IMR-90 (cell line): ENCODE measurements around the gene TEAD1. TPM values are rescaled to one million over a fixed set of nuclear protein-coding genes. Genes with fewer than 3 reads are reported as not detected.

ENCODE experiments used
- ATAC-seq: fragments of 200-7000 bp; cut with Tn5 transposase; 2 replicates; pipeline ENCODE4 v1.9.1; 2020; ENCODE audit warnings: low read depth, mild to moderate bottlenecking, moderate library complexity
- BruUV-seq: library from RNA; stranded (reverse); fragments of 400-500 nt; replicated peaks from 2 replicates; lab custom pipeline; 2021; lab: Mats Ljungman, UMichigan
- CTCF ChIA-PET: fragments of 300-600 bp; formaldehyde crosslinking; extraction: SDS; loops from one replicate; lab custom pipeline; 2021; ENCODE audit warnings: antibody characterized with exemption; lab: Yijun Ruan, JAX
- POLR2A ChIA-PET: fragments of 300-600 bp; sonication (Branson Sonifier 250); formaldehyde crosslinking; loops from one replicate; lab custom pipeline; 2022; ENCODE audit warnings: antibody characterized with exemption; ENCODE audit not compliant: unreplicated experiment; lab: Charles Lee
- DNase-seq: peaks from one replicate; pipeline ENCODE4 v3.0.0; 2013
- H2AFZ ChIP-seq: replicated peaks from 2 replicates; pipeline ENCODE3; 2013; ENCODE audit warnings: low read length, mild to moderate bottlenecking; ENCODE audit not compliant: poor library complexity
- H2AK5ac ChIP-seq: 2 replicates; pipeline ENCODE4 v1.6.1; 2013; ENCODE audit warnings: low read depth, low read length, inconsistent platforms
- H2AK9ac ChIP-seq: replicated peaks from 2 replicates; pipeline ENCODE3; 2013; ENCODE audit warnings: mild to moderate bottlenecking, low read depth, low read length, moderate library complexity; ENCODE audit not compliant: poor library complexity
- H2BK120ac ChIP-seq: 2 replicates; pipeline ENCODE4 v1.6.1; 2013; ENCODE audit warnings: low read depth, low read length, inconsistent platforms
- H2BK15ac ChIP-seq: 3 replicates; pipeline ENCODE4 v1.6.1; 2013; ENCODE audit warnings: low read depth, low read length, inconsistent platforms
- H2BK20ac ChIP-seq: 2 replicates; pipeline ENCODE4 v1.6.1; 2013; ENCODE audit warnings: low read depth, mild to moderate bottlenecking, inconsistent platforms, low read length, moderate library complexity
- H2BK5ac ChIP-seq: 2 replicates; pipeline ENCODE4 v1.6.1; 2013; ENCODE audit warnings: mild to moderate bottlenecking, low read depth, low read length, inconsistent platforms; ENCODE audit not compliant: poor library complexity, severe bottlenecking
- H3K14ac ChIP-seq: replicated peaks from 2 replicates; pipeline ENCODE4 v1.6.1; 2013; ENCODE audit warnings: low read depth, low read length, inconsistent platforms
- H3K18ac ChIP-seq: 2 replicates; pipeline ENCODE4 v1.6.1; 2013; ENCODE audit warnings: low read depth, low read length, control low read depth
- H3K23ac ChIP-seq: 2 replicates; pipeline ENCODE4 v1.6.1; 2013; ENCODE audit warnings: low read depth, low read length, inconsistent platforms
- H3K27ac ChIP-seq: 2 replicates; pipeline ENCODE4 v1.5.1; 2013; ENCODE audit warnings: mild to moderate bottlenecking, control low read depth, low read length; ENCODE audit not compliant: insufficient read depth
- H3K27me3 ChIP-seq: 2 replicates; pipeline ENCODE4 v1.6.1; 2013; ENCODE audit warnings: low read length; ENCODE audit not compliant: control insufficient read depth, insufficient read depth
- H3K36me3 ChIP-seq: 2 replicates; pipeline ENCODE4 v1.6.1; 2013; ENCODE audit warnings: low read length, mixed read lengths; ENCODE audit not compliant: control insufficient read depth, insufficient read depth
- H3K4ac ChIP-seq: 2 replicates; pipeline ENCODE4 v1.6.1; 2013; ENCODE audit warnings: low read depth, low read length, inconsistent platforms
- H3K4me1 ChIP-seq: 2 replicates; pipeline ENCODE4 v1.6.1; 2013; ENCODE audit warnings: low read length, mixed read lengths; ENCODE audit not compliant: control insufficient read depth, insufficient read depth
- H3K4me2 ChIP-seq: 2 replicates; pipeline ENCODE4 v1.6.1; 2013; ENCODE audit warnings: low read depth, mild to moderate bottlenecking, control low read depth, low read length, moderate library complexity
- H3K4me3 ChIP-seq: 2 replicates; pipeline ENCODE4 v1.5.1; 2013; ENCODE audit warnings: low read depth, mild to moderate bottlenecking, control low read depth, low read length, moderate library complexity; ENCODE audit not compliant: insufficient read depth
- H3K56ac ChIP-seq: 2 replicates; pipeline ENCODE4 v1.6.1; 2013; ENCODE audit warnings: low read length, inconsistent platforms; ENCODE audit not compliant: insufficient read depth; ENCODE audit errors: extremely low read depth
- H3K79me1 ChIP-seq, 2 experiments: 2 replicates each; pipeline ENCODE4 v1.6.1; 2013; ENCODE audit warnings: low read length in 2 of 2, inconsistent platforms in 1 of 2, low read depth in 1 of 2
- H3K9ac ChIP-seq: 2 replicates; pipeline ENCODE4 v1.6.1; 2013; ENCODE audit warnings: low read depth, low read length, control low read depth
- H3K9me1 ChIP-seq: 2 replicates; pipeline ENCODE4 v1.6.1; 2013; ENCODE audit warnings: low read length, inconsistent platforms; ENCODE audit not compliant: insufficient read depth
- H3K9me3 ChIP-seq: 2 replicates; pipeline ENCODE4 v1.6.1; 2013; ENCODE audit warnings: low read length; ENCODE audit not compliant: control insufficient read depth, insufficient read depth
- H4K20me1 ChIP-seq: 2 replicates; pipeline ENCODE4 v1.6.1; 2013; ENCODE audit warnings: low read length, inconsistent platforms; ENCODE audit not compliant: insufficient read depth
- H4K5ac ChIP-seq: 2 replicates; pipeline ENCODE4 v1.6.1; 2013; ENCODE audit warnings: mild to moderate bottlenecking, low read depth, low read length, control low read depth
- H4K8ac ChIP-seq, 2 experiments: 2 replicates each; pipeline ENCODE4 v1.6.1; 2013; ENCODE audit warnings: low read depth in 2 of 2, low read length in 2 of 2, control low read depth in 1 of 2, inconsistent platforms in 1 of 2
- H4K91ac ChIP-seq: 2 replicates; pipeline ENCODE4 v1.6.1; 2013; ENCODE audit warnings: low read depth, low read length, inconsistent platforms; ENCODE audit not compliant: insufficient read depth
- BHLHE40 ChIP-seq: fragments of 150-350 bp; IDR thresholded peaks from 2 replicates; pipeline ENCODE4 v1.6.1; 2016; ENCODE audit warnings: mild to moderate bottlenecking, low read depth, low read length
- CEBPB ChIP-seq: IDR thresholded peaks from 2 replicates; pipeline ENCODE4 v1.6.1; 2012; ENCODE audit warnings: low read depth, low read length, improper control_type of control experiment
- CHD1 ChIP-seq: IDR thresholded peaks from 2 replicates; pipeline ENCODE4 v1.6.1; 2012; ENCODE audit warnings: low read depth, low read length, improper control_type of control experiment
- FOS ChIP-seq: fragments of 150-350 bp; IDR thresholded peaks from 2 replicates; pipeline ENCODE4 v1.6.1; 2016; ENCODE audit warnings: low read depth, low read length
- MAFK ChIP-seq: IDR thresholded peaks from 2 replicates; pipeline ENCODE4 v1.6.1; 2012; ENCODE audit warnings: low read depth, low read length, improper control_type of control experiment
- MAZ ChIP-seq: IDR thresholded peaks from 2 replicates; pipeline ENCODE4 v1.6.1; 2012; ENCODE audit warnings: low read depth, mild to moderate bottlenecking, low read length, improper control_type of control experiment, moderate library complexity, borderline replicate concordance
- MXI1 ChIP-seq: IDR thresholded peaks from 2 replicates; pipeline ENCODE4 v1.6.1; 2012; ENCODE audit warnings: low read depth, mild to moderate bottlenecking, low read length, moderate library complexity, borderline replicate concordance
- NFE2L2 ChIP-seq: fragments of 150-350 bp; IDR thresholded peaks from 2 replicates; pipeline ENCODE4 v1.6.1; 2016; ENCODE audit warnings: low read depth, mild to moderate bottlenecking, low read length
- POLR2A ChIP-seq: IDR thresholded peaks from 2 replicates; pipeline ENCODE4 v1.6.1; 2012; ENCODE audit warnings: mild to moderate bottlenecking, low read depth, low read length
- RAD21 ChIP-seq: IDR thresholded peaks from 2 replicates; pipeline ENCODE4 v1.6.1; 2012; ENCODE audit warnings: low read length, improper control_type of control experiment
- RCOR1 ChIP-seq: IDR thresholded peaks from 2 replicates; pipeline ENCODE4 v1.6.1; 2012; ENCODE audit warnings: mild to moderate bottlenecking, low read length, improper control_type of control experiment; ENCODE audit not compliant: insufficient replicate concordance
- RFX5 ChIP-seq: IDR thresholded peaks from 2 replicates; pipeline ENCODE4 v1.8.0; 2012; ENCODE audit warnings: low read depth, mild to moderate bottlenecking, low read length, moderate library complexity
- SMC3 ChIP-seq: fragments of 150-350 bp; IDR thresholded peaks from 2 replicates; pipeline ENCODE4 v1.6.1; 2016; ENCODE audit warnings: low read depth, mild to moderate bottlenecking, antibody characterized with exemption, low read length, moderate library complexity
- USF2 ChIP-seq: fragments of 150-350 bp; IDR thresholded peaks from 2 replicates; pipeline ENCODE4 v1.6.1; 2017; ENCODE audit warnings: mild to moderate bottlenecking, antibody characterized with exemption, low read length, low read depth
- WGBS, 2 experiments: methylation state at CpG; one replicate each; pipeline versions ENCODE4 v1.1.5 to v1.1.7; 2013; ENCODE audit warnings: missing lambda C conversion rate in 2 of 2; ENCODE audit not compliant: insufficient read length in 1 of 2; ENCODE audit errors: extremely low coverage in 2 of 2; 5-methylcytosine and 5-hydroxymethylcytosine counted together
- dilution Hi-C: fragments of 300-500 bp; cut with HindIII; formaldehyde crosslinking; loops from one replicate; pipeline ENCODE4 v1.14.3; 2018; ENCODE audit warnings: low sequenced_read_pairs; ENCODE audit not compliant: unreplicated experiment
- in situ Hi-C: fragments of 300-500 bp; cut with MboI; formaldehyde crosslinking; loops from 3 replicates; pipeline ENCODE4 v1.14.3; 2019; ENCODE audit warnings: low sequenced_read_pairs, inconsistent platforms, mixed read lengths
- intact Hi-C: fragments of 100-400 bp; cut with micrococcal nuclease; formaldehyde crosslinking; loops from 2 replicates; pipeline ENCODE4 v1.10.0; 2022
- polyA plus RNA-seq, 3 experiments: library from polyadenylated mRNA; depleted of rRNA; stranded (reverse); fragments of >200 nt; gene quantifications; 2 replicates each; pipeline ENCODE4 v1.2.3, GENCODE V29; 2012; ENCODE audit warnings: low replicate concordance in 1 of 3
- total RNA-seq: library from RNA; depleted of rRNA; stranded (reverse); fragments of >200 nt; gene quantifications from 2 replicates; pipeline ENCODE4 v1.2.3, GENCODE V29; 2012
- TF ChIP-seq, protein P1 (sequence below): fragments of 150-350 bp; IDR thresholded peaks from 2 replicates; pipeline ENCODE4 v1.6.1; 2016; ENCODE audit warnings: low read depth, mild to moderate bottlenecking, low read length, moderate library complexity, borderline replicate concordance
- TF ChIP-seq, protein P2 (sequence below): conservative IDR thresholded peaks from 2 replicates; pipeline ENCODE4 v1.5.1; 2012; ENCODE audit warnings: mild to moderate bottlenecking, low read depth, low read length, improper control_type of control experiment

The TEAD1 gene
- total and polyA plus RNA-seq, 2 of the 4 experiments (the other 2 are of a cell fraction): 51.8 to 69.2 TPM

GRCh38 chr11:12628314-12628713 lies 45.9 kb upstream of the TEAD1 start:
- in situ Hi-C loops: no loop called here
- Histone ChIP-seq H4K91ac (peak overlapping the region; percentile 19; the same call in 1 of the 2 replicates), H2AK5ac (peak overlapping the region; percentile 66), H4K20me1 (no peaks in the 10 kb centered on the region), H3K9me1 (no peaks in the 10 kb centered on the region), H3K14ac (peak overlapping the region; percentile 70; the same call in 1 of the 2 replicates), H2BK120ac (no peak overlapping the region; the same call in 1 of the 2 replicates), H2BK5ac (no peak overlapping the region), H3K4me3 (no peak overlapping the region), H2BK20ac (peak overlapping the region; percentile 63; the same call in 1 of the 2 replicates), H3K9me3 (peaks cover 4% of the 10 kb centered on the region), H2AK9ac (no peak overlapping the region), H3K4me1 (peaks cover 6% of the 10 kb centered on the region), H4K5ac (no peak overlapping the region; the same call in 1 of the 2 replicates), H3K27ac (no peak overlapping the region), H3K9ac (no peak overlapping the region), H3K18ac (peak overlapping the region; percentile 45; the same call in 1 of the 2 replicates), H3K4ac (peak overlapping the region; percentile 31; the same call in 1 of the 2 replicates), H3K79me1 (peaks cover 0 to 3% of the 10 kb centered on the region in 2 experiments; a peak in 1 of 4 replicates), H3K4me2 (no peak overlapping the region), H3K56ac (no peak overlapping the region), H4K8ac (no peak overlapping the region), H2AFZ (no peak overlapping the region), H3K36me3 (no peaks in the 10 kb centered on the region), H2BK15ac (0 out of 3 replicates have a peak overlapping the region, but pooled peaks have one; percentile 57), H3K27me3 (peaks cover 2% of the 10 kb centered on the region), H3K23ac (no peak overlapping the region)
- ChIA-PET POLR2A (no interaction called here), CTCF (interaction anchor here (0.8 to 1.3 kb wide), 2 partner anchors 13 to 41 kb away, joined by 3 read pairs; no protein-coding TSS in a partner anchor)
- dilution Hi-C loops: no loop called here
- 67% methylated on average over 3 of the region's 4 CpGs; no CpG with 5 or more reads in 1 of the 2 experiments for WGBS, 2 experiments
- intact Hi-C loops: loop anchor here (5.0 kb wide), 1 partner anchor 44 kb away; the partner anchor contains the start of gene TEAD1
- DNase-seq (no peak), ATAC-seq (no peak)
- BruUV-seq: no TSS peak
- TF ChIP-seq RAD21: no peak
- TF ChIP-seq USF2: no peak
- TF ChIP-seq POLR2A: no peak
- no peak for TF ChIP-seq CHD1
- TF ChIP-seq, protein P1, sequence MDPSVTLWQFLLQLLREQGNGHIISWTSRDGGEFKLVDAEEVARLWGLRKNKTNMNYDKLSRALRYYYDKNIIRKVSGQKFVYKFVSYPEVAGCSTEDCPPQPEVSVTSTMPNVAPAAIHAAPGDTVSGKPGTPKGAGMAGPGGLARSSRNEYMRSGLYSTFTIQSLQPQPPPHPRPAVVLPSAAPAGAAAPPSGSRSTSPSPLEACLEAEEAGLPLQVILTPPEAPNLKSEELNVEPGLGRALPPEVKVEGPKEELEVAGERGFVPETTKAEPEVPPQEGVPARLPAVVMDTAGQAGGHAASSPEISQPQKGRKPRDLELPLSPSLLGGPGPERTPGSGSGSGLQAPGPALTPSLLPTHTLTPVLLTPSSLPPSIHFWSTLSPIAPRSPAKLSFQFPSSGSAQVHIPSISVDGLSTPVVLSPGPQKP: no peak
- no peak for TF ChIP-seq BHLHE40
- TF ChIP-seq SMC3: no peak
- TF ChIP-seq MAZ: no peak
- TF ChIP-seq MAFK: no peak
- TF ChIP-seq MXI1: no peak
- TF ChIP-seq NFE2L2: no peak
- TF ChIP-seq FOS: no peak
- TF ChIP-seq RCOR1: no peak
- TF ChIP-seq, protein P2, sequence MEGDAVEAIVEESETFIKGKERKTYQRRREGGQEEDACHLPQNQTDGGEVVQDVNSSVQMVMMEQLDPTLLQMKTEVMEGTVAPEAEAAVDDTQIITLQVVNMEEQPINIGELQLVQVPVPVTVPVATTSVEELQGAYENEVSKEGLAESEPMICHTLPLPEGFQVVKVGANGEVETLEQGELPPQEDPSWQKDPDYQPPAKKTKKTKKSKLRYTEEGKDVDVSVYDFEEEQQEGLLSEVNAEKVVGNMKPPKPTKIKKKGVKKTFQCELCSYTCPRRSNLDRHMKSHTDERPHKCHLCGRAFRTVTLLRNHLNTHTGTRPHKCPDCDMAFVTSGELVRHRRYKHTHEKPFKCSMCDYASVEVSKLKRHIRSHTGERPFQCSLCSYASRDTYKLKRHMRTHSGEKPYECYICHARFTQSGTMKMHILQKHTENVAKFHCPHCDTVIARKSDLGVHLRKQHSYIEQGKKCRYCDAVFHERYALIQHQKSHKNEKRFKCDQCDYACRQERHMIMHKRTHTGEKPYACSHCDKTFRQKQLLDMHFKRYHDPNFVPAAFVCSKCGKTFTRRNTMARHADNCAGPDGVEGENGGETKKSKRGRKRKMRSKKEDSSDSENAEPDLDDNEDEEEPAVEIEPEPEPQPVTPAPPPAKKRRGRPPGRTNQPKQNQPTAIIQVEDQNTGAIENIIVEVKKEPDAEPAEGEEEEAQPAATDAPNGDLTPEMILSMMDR: no peak
- TF ChIP-seq RFX5: no peak
- TF ChIP-seq CEBPB: no peak
